H9 (cell line): ENCODE data around the gene KRTAP5-10. TPM values are rescaled to one million over a fixed set of nuclear protein-coding genes. Genes with fewer than 3 reads are reported as not detected.
"Not testable (repeated sequence)": the region's sequence is repeated elsewhere in the genome, so short reads cannot be mapped to it uniquely, and the experiment has no call there.

ENCODE experiments used
- DNase-seq: peaks from one replicate; pipeline ENCODE4 v3.0.0-alpha.2; 2017
- H2AFZ ChIP-seq: one replicate; pipeline ENCODE4 v1.6.1; 2013; ENCODE audit warnings: mild to moderate bottlenecking, low read length, control low read depth, moderate library complexity
- H2AK5ac ChIP-seq: 2 replicates; pipeline ENCODE4 v1.6.1; 2013; ENCODE audit warnings: low read length, control low read depth, mixed read lengths; ENCODE audit not compliant: insufficient read length
- H2BK120ac ChIP-seq: one replicate; pipeline ENCODE4 v1.6.1; 2013; ENCODE audit warnings: low read depth, mild to moderate bottlenecking, low read length, control low read depth, inconsistent platforms; ENCODE audit not compliant: poor library complexity, severe bottlenecking
- H2BK12ac ChIP-seq: 2 replicates; pipeline ENCODE4 v1.6.1; 2013; ENCODE audit warnings: low read length, control low read depth, mixed read lengths, low read depth; ENCODE audit not compliant: insufficient read length
- H2BK15ac ChIP-seq: 2 replicates; pipeline ENCODE4 v1.6.1; 2013; ENCODE audit warnings: low read depth, low read length, control low read depth
- H2BK20ac ChIP-seq: one replicate; pipeline ENCODE4 v1.6.1; 2013; ENCODE audit warnings: low read depth, mild to moderate bottlenecking, low read length, control low read depth, inconsistent platforms; ENCODE audit not compliant: poor library complexity, severe bottlenecking
- H2BK5ac ChIP-seq: 2 replicates; pipeline ENCODE4 v1.6.1; 2013; ENCODE audit warnings: low read length, control low read depth, mixed read lengths; ENCODE audit not compliant: insufficient read length
- H3K14ac ChIP-seq: 2 replicates; pipeline ENCODE4 v1.6.1; 2013; ENCODE audit warnings: low read length, control low read depth; ENCODE audit not compliant: insufficient read depth
- H3K18ac ChIP-seq: 2 replicates; pipeline ENCODE4 v1.6.1; 2013; ENCODE audit warnings: low read depth, mild to moderate bottlenecking, mixed read lengths, low read length, control low read depth; ENCODE audit not compliant: insufficient read length
- H3K23ac ChIP-seq: 2 replicates; pipeline ENCODE4 v1.6.1; 2013; ENCODE audit warnings: low read length, control low read depth, mixed read lengths, low read depth; ENCODE audit not compliant: insufficient read length
- H3K23me2 ChIP-seq: 2 replicates; pipeline ENCODE4 v1.6.1; 2013; ENCODE audit warnings: low read depth, mild to moderate bottlenecking, mixed read lengths, low read length, control low read depth; ENCODE audit not compliant: insufficient read length, poor library complexity, severe bottlenecking
- H3K27ac ChIP-seq: 2 replicates; pipeline ENCODE4 v1.5.1; 2013; ENCODE audit warnings: low read length, control low read depth, mixed read lengths, low read depth; ENCODE audit not compliant: insufficient read length
- H3K27me3 ChIP-seq: 2 replicates; pipeline ENCODE4 v1.6.1; 2013; ENCODE audit warnings: low read length, control low read depth, inconsistent platforms; ENCODE audit not compliant: insufficient read depth
- H3K4ac ChIP-seq: 2 replicates; pipeline ENCODE4 v1.6.1; 2013; ENCODE audit warnings: low read depth, mild to moderate bottlenecking, control low read depth, inconsistent platforms, low read length, moderate library complexity
- H3K4me1 ChIP-seq: 2 replicates; pipeline ENCODE4 v1.6.1; 2013; ENCODE audit warnings: low read length, control low read depth, inconsistent platforms; ENCODE audit not compliant: insufficient read depth
- H3K4me2 ChIP-seq: 2 replicates; pipeline ENCODE4 v1.6.1; 2013; ENCODE audit warnings: low read length, control low read depth, mixed read lengths; ENCODE audit not compliant: insufficient read length, insufficient read depth
- H3K56ac ChIP-seq: 2 replicates; pipeline ENCODE4 v1.6.1; 2013; ENCODE audit warnings: low read depth, mild to moderate bottlenecking, mixed read lengths, low read length, control low read depth; ENCODE audit not compliant: insufficient read length
- H3K79me1 ChIP-seq: 2 replicates; pipeline ENCODE4 v1.6.1; 2013; ENCODE audit warnings: low read depth, mild to moderate bottlenecking, moderate library complexity, low read length, control low read depth, inconsistent platforms; ENCODE audit not compliant: insufficient read depth, poor library complexity, severe bottlenecking
- H3K79me2 ChIP-seq: 2 replicates; pipeline ENCODE4 v1.6.1; 2013; ENCODE audit warnings: low read length, control low read depth, inconsistent platforms; ENCODE audit not compliant: insufficient read depth
- H3K9ac ChIP-seq: 2 replicates; pipeline ENCODE4 v1.6.1; 2013; ENCODE audit warnings: low read length, control low read depth, mixed read lengths; ENCODE audit not compliant: insufficient read length; ENCODE audit errors: extremely low read depth
- H3K9me3 ChIP-seq: one replicate; pipeline ENCODE4 v1.6.1; 2013; ENCODE audit warnings: low read depth, low read length, inconsistent platforms; ENCODE audit not compliant: control insufficient read depth
- H3T11ph ChIP-seq: one replicate; pipeline ENCODE4 v1.6.1; 2013; ENCODE audit warnings: mild to moderate bottlenecking, low read length, control low read depth, inconsistent platforms
- H4K20me1 ChIP-seq: one replicate; pipeline ENCODE4 v1.6.1; 2013; ENCODE audit not compliant: control insufficient read depth, insufficient read length, insufficient read depth
- H4K5ac ChIP-seq: 2 replicates; pipeline ENCODE4 v1.6.1; 2013; ENCODE audit warnings: low read depth, mild to moderate bottlenecking, mixed read lengths, low read length, control low read depth; ENCODE audit not compliant: insufficient read length
- H4K8ac ChIP-seq: replicated peaks from 2 replicates; pipeline ENCODE4 v1.6.1; 2013; ENCODE audit warnings: low read length, control low read depth, mixed read lengths, low read depth; ENCODE audit not compliant: insufficient read length
- H4K91ac ChIP-seq: 2 replicates; pipeline ENCODE4 v1.6.1; 2013; ENCODE audit warnings: low read depth, mild to moderate bottlenecking, moderate library complexity, mixed read lengths, low read length, control low read depth; ENCODE audit not compliant: insufficient read length
- H3K27ac Mint-ChIP-seq, 3 experiments: 2 replicates in 2 of 3; 3 replicates in 1 of 3; pipeline ENCODE4 v1.8.0; 2020 to 2021; ENCODE audit warnings: mixed read lengths in 3 of 3, mild to moderate bottlenecking in 1 of 3, moderate library complexity in 1 of 3
- H3K27me3 Mint-ChIP-seq: 2 replicates; pipeline ENCODE4 v1.8.0; 2021; ENCODE audit warnings: low read depth, mild to moderate bottlenecking, moderate library complexity, mixed read lengths
- H3K36me3 Mint-ChIP-seq, 3 experiments: 2 replicates in 2 of 3; 3 replicates in 1 of 3; pipeline ENCODE4 v1.8.0; 2020 to 2021; ENCODE audit warnings: low read depth in 3 of 3, mixed read lengths in 3 of 3; ENCODE audit not compliant: insufficient read depth in 1 of 3
- H3K4me1 Mint-ChIP-seq, 2 experiments: 2 replicates each; pipeline ENCODE4 v1.8.0; 2020; ENCODE audit warnings: mixed read lengths in 2 of 2
- H3K4me3 Mint-ChIP-seq, 2 experiments: 2 replicates in 1 of 2; 3 replicates in 1 of 2; pipeline ENCODE4 v1.8.0; 2020 to 2021; ENCODE audit warnings: mild to moderate bottlenecking in 2 of 2, mixed read lengths in 2 of 2, moderate library complexity in 1 of 2
- H3K9me3 Mint-ChIP-seq, 2 experiments: 2 replicates in 1 of 2; 3 replicates in 1 of 2; pipeline ENCODE4 v1.8.0; 2020; ENCODE audit warnings: mild to moderate bottlenecking in 2 of 2, mixed read lengths in 2 of 2, moderate library complexity in 1 of 2
- CTCF ChIP-seq: fragments of 200-600 bp; sonication (generic); conservative IDR thresholded peaks from 3 replicates; pipeline ENCODE4 v1.8.0; 2021; ENCODE audit warnings: antibody characterized with exemption, mild to moderate bottlenecking
- WGBS: extraction: QIAGEN DNeasy Blood & Tissue Kit; methylation state at CpG from one replicate; pipeline ENCODE4 v1.1.7; 2013; ENCODE audit warnings: missing lambda C conversion rate, low lambda C conversion rate, mixed read lengths; ENCODE audit not compliant: insufficient read length; ENCODE audit errors: extremely low coverage; 5-methylcytosine and 5-hydroxymethylcytosine counted together
- total RNA-seq: library from RNA; stranded (reverse); gene quantifications from 2 replicates; pipeline ENCODE4 v1.2.1, GENCODE V29; 2021

The KRTAP5-10 gene
- total RNA-seq, 1 experiment from 2014 or later: not detected

GRCh38 chr11:71575723-71576424 lies 10.5 kb downstream of the KRTAP5-10 start:
- no peak overlapping the region for H2AFZ ChIP-seq
- no peak overlapping the region for H2BK5ac ChIP-seq
- no peaks in the 10 kb centered on the region for H3K79me2 ChIP-seq
- H4K20me1 ChIP-seq: no peaks in the 10 kb centered on the region
- H4K5ac ChIP-seq: no peak overlapping the region
- H3K18ac ChIP-seq: no peak overlapping the region
- H3K23ac ChIP-seq: no peak overlapping the region
- H2AK5ac ChIP-seq: no peak overlapping the region
- no peak overlapping the region for H3K27ac Mint-ChIP-seq
- H3K4ac ChIP-seq: no peak overlapping the region
- no peak for DNase-seq
- no peak overlapping the region for H2BK12ac ChIP-seq
- no peak overlapping the region for H3K4me3 Mint-ChIP-seq
- TF ChIP-seq CTCF: no peak
- no peak overlapping the region for H3K9ac ChIP-seq
- no peak overlapping the region for H3K14ac ChIP-seq
- H4K8ac ChIP-seq: no peak overlapping the region
- no CpG with 5 or more reads among the region's 4 CpGs for WGBS
- H3K4me1 Mint-ChIP-seq: peaks cover 14 to 21% of the 10 kb centered on the region in 2 experiments
- H3K56ac ChIP-seq: no peak overlapping the region
- no peak overlapping the region for H4K91ac ChIP-seq
- H3K4me2 ChIP-seq: no peak overlapping the region
- H3K27me3 Mint-ChIP-seq: peaks cover 14% of the 10 kb centered on the region
- no peaks in the 10 kb centered on the region for H3K27me3 ChIP-seq
- H2BK15ac ChIP-seq: no peak overlapping the region
- no peaks in the 10 kb centered on the region for H3K79me1 ChIP-seq
- no peaks in the 10 kb centered on the region for H3K9me3 ChIP-seq
- H3K9me3 Mint-ChIP-seq: no peaks in the 10 kb centered on the region; a peak in 1 of 5 replicates
- no peaks in the 10 kb centered on the region for H3K36me3 Mint-ChIP-seq
- H3K23me2 ChIP-seq: no peaks in the 10 kb centered on the region
- no peak overlapping the region for H2BK20ac ChIP-seq
- H3K27ac ChIP-seq: no peak overlapping the region
- no peaks in the 10 kb centered on the region; the same call in 1 of the 2 replicates for H3K4me1 ChIP-seq
- no peak overlapping the region for H3T11ph ChIP-seq
- no peak overlapping the region for H2BK120ac ChIP-seq

- not testable (repeated sequence) for H4K5ac ChIP-seq, H4K91ac ChIP-seq, H2AK5ac ChIP-seq, H3K4ac ChIP-seq, H3K36me3 Mint-ChIP-seq, H2BK5ac ChIP-seq, H3K9me3 Mint-ChIP-seq, H3K14ac ChIP-seq, H3K27ac ChIP-seq, H2BK20ac ChIP-seq, H3K23me2 ChIP-seq, H3K9ac ChIP-seq, H2BK120ac ChIP-seq, H2BK12ac ChIP-seq, H4K20me1 ChIP-seq, H3K18ac ChIP-seq, H3K4me3 Mint-ChIP-seq, H3K27me3 ChIP-seq, H3K9me3 ChIP-seq, H3K79me1 ChIP-seq, H4K8ac ChIP-seq, H3K23ac ChIP-seq, H3K27ac Mint-ChIP-seq, H2AFZ ChIP-seq, H3T11ph ChIP-seq, H2BK15ac ChIP-seq, H3K79me2 ChIP-seq, H3K4me2 ChIP-seq, H3K4me1 ChIP-seq, DNase-seq, H3K56ac ChIP-seq
- WGBS: no CpG with 5 or more reads among the region's 41 CpGs
- Mint-ChIP-seq H3K27me3 (peaks cover 24% of the 10 kb centered on the region), H3K4me1 (peaks cover 22 to 29% of the 10 kb centered on the region in 2 experiments)
Measured at GRCh38 chr11:71576688-71577465, 11.5 kb downstream of the KRTAP5-10 start.
